HL-60 (cell line): ENCODE data around the gene CCL8.

Source experiments
- DNase-seq, 2 experiments: peaks; one replicate each; pipeline ENCODE4 v3.0.0-alpha.2; 2010 to 2020; ENCODE audit warnings: low read depth in 1 of 2, low spot score in 1 of 2
- H3K27ac ChIP-seq: fragments of 250-450 bp; sonication (Bioruptor Pico); replicated peaks from 2 replicates; pipeline ENCODE4 v1.5.1; 2020; ENCODE audit warnings: mild to moderate bottlenecking, moderate library complexity
- H3K27me3 ChIP-seq: fragments of 250-450 bp; sonication (Bioruptor Pico); 2 replicates; pipeline ENCODE4 v1.5.1; 2021; ENCODE audit warnings: mild to moderate bottlenecking, moderate library complexity; ENCODE audit not compliant: insufficient read depth, poor library complexity, severe bottlenecking
- H3K4me3 ChIP-seq: replicated peaks from 2 replicates; pipeline ENCODE4 v1.5.1; 2011; ENCODE audit warnings: mild to moderate bottlenecking, control low read depth, low read length; ENCODE audit not compliant: insufficient read depth
- GABPA ChIP-seq: IDR thresholded peaks from 2 replicates; pipeline ENCODE4 v1.6.1; 2012; ENCODE audit warnings: low read depth
- POLR2AphosphoS5 ChIP-seq: IDR thresholded peaks from 2 replicates; pipeline ENCODE4 v1.6.1; 2012; ENCODE audit warnings: low read depth
- SPI1 ChIP-seq: IDR thresholded peaks from 2 replicates; pipeline ENCODE4 v1.6.1; 2012; ENCODE audit warnings: low read depth, mild to moderate bottlenecking, borderline replicate concordance
- TF ChIP-seq, protein P1 (sequence below): IDR thresholded peaks from 2 replicates; pipeline ENCODE4 v1.6.1; 2012; ENCODE audit warnings: low read depth; ENCODE audit not compliant: insufficient replicate concordance
- TF ChIP-seq, protein P2 (sequence below): IDR thresholded peaks from one replicate; pipeline ENCODE4 v1.5.1; 2011; ENCODE audit warnings: low read length, control low read depth, inconsistent platforms; ENCODE audit not compliant: insufficient read depth

CCL8 gene

DNA sequence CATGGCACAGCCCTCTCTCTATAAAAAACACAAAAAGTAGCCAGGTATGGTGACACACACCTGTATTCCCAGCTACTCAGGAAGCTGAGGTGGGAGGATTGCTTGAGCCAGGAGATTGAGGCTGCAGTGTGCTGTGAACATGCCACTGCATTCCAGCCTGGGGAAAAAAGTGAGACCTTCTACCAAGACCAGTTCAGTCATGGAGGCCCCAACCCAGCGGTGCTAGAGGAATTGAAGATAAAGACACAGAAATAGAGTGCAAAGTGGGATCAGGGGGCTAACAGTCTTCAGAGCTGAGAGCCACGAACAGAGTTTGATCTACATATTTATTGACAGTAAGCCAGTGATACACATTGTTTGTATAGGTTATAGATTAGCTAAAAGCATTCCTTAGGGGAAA lies 15.6 kb upstream of the CCL8 start:
- no peak for DNase-seq
- H3K4me3 ChIP-seq: no peak overlapping the region
- TF ChIP-seq SPI1 (no peak), POLR2AphosphoS5 (no peak)
- TF ChIP-seq, protein P1, sequence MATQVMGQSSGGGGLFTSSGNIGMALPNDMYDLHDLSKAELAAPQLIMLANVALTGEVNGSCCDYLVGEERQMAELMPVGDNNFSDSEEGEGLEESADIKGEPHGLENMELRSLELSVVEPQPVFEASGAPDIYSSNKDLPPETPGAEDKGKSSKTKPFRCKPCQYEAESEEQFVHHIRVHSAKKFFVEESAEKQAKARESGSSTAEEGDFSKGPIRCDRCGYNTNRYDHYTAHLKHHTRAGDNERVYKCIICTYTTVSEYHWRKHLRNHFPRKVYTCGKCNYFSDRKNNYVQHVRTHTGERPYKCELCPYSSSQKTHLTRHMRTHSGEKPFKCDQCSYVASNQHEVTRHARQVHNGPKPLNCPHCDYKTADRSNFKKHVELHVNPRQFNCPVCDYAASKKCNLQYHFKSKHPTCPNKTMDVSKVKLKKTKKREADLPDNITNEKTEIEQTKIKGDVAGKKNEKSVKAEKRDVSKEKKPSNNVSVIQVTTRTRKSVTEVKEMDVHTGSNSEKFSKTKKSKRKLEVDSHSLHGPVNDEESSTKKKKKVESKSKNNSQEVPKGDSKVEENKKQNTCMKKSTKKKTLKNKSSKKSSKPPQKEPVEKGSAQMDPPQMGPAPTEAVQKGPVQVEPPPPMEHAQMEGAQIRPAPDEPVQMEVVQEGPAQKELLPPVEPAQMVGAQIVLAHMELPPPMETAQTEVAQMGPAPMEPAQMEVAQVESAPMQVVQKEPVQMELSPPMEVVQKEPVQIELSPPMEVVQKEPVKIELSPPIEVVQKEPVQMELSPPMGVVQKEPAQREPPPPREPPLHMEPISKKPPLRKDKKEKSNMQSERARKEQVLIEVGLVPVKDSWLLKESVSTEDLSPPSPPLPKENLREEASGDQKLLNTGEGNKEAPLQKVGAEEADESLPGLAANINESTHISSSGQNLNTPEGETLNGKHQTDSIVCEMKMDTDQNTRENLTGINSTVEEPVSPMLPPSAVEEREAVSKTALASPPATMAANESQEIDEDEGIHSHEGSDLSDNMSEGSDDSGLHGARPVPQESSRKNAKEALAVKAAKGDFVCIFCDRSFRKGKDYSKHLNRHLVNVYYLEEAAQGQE: no peak
- H3K27me3 ChIP-seq: no peaks in the 10 kb centered on the region
- H3K27ac ChIP-seq: no peak overlapping the region

DNA sequence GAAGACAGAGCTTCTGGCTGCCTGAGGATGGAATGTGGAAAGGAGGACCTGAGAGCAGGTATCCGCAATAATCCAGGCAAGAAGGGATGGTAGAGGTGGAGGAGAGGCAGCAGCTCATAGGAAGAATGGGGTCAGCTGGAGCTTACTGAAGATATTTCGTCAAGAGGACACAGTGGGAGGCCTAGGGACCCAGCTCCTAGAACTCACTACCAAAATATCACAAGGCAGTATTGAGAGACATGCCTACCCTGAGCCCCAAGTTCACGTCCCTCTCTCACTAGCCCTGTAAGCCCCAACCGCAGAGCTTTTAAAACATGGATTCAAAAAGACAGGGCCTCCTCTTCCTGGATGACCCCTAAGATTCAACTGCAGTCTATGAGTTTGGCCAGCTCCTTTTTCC lies 14.2 kb upstream of the CCL8 start:
- H3K27ac ChIP-seq: no peak overlapping the region
- H3K4me3 ChIP-seq: no peak overlapping the region
- H3K27me3 ChIP-seq: no peaks in the 10 kb centered on the region
- TF ChIP-seq, protein P2, sequence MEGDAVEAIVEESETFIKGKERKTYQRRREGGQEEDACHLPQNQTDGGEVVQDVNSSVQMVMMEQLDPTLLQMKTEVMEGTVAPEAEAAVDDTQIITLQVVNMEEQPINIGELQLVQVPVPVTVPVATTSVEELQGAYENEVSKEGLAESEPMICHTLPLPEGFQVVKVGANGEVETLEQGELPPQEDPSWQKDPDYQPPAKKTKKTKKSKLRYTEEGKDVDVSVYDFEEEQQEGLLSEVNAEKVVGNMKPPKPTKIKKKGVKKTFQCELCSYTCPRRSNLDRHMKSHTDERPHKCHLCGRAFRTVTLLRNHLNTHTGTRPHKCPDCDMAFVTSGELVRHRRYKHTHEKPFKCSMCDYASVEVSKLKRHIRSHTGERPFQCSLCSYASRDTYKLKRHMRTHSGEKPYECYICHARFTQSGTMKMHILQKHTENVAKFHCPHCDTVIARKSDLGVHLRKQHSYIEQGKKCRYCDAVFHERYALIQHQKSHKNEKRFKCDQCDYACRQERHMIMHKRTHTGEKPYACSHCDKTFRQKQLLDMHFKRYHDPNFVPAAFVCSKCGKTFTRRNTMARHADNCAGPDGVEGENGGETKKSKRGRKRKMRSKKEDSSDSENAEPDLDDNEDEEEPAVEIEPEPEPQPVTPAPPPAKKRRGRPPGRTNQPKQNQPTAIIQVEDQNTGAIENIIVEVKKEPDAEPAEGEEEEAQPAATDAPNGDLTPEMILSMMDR: no peak
- TF ChIP-seq GABPA (no peak), SPI1 (no peak), POLR2AphosphoS5 (no peak)
- TF ChIP-seq, protein P1: no peak
- DNase-seq: no peak

DNA sequence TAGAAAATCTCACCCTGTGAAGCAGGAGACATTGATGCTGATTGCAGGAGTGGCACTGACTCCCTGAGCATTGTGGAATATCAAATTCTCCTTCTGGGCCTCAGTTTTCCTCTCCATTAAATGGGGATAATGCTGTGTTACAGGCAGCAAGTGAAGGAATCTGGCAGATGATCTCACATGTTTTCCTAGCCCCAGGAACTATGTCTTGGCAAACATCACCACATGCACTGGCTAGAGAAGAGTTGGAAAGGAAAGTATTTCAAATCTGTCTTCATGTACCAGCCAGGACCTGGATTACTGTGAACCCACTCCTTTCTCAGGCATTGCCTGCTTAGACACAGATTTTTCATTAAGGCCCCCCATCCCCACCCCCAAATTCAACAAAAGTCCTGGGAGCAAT lies 13.6 kb upstream of the CCL8 start:
- H3K27ac ChIP-seq: no peak overlapping the region
- H3K4me3 ChIP-seq: no peak overlapping the region
- no peaks in the 10 kb centered on the region for H3K27me3 ChIP-seq
- TF ChIP-seq, protein P2: no peak
- TF ChIP-seq POLR2AphosphoS5: no peak
- TF ChIP-seq, protein P1: no peak
- no peak for TF ChIP-seq SPI1
- no peak for TF ChIP-seq GABPA
- no peak for DNase-seq
